Measurements from ENCODE around the gene HEMGN.
"Not testable (repeated sequence)": the region's sequence is repeated elsewhere in the genome, so short reads cannot be mapped to it uniquely, and the experiment has no call there.

HEMGN gene, protein sequence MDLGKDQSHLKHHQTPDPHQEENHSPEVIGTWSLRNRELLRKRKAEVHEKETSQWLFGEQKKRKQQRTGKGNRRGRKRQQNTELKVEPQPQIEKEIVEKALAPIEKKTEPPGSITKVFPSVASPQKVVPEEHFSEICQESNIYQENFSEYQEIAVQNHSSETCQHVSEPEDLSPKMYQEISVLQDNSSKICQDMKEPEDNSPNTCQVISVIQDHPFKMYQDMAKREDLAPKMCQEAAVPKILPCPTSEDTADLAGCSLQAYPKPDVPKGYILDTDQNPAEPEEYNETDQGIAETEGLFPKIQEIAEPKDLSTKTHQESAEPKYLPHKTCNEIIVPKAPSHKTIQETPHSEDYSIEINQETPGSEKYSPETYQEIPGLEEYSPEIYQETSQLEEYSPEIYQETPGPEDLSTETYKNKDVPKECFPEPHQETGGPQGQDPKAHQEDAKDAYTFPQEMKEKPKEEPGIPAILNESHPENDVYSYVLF

DNA sequence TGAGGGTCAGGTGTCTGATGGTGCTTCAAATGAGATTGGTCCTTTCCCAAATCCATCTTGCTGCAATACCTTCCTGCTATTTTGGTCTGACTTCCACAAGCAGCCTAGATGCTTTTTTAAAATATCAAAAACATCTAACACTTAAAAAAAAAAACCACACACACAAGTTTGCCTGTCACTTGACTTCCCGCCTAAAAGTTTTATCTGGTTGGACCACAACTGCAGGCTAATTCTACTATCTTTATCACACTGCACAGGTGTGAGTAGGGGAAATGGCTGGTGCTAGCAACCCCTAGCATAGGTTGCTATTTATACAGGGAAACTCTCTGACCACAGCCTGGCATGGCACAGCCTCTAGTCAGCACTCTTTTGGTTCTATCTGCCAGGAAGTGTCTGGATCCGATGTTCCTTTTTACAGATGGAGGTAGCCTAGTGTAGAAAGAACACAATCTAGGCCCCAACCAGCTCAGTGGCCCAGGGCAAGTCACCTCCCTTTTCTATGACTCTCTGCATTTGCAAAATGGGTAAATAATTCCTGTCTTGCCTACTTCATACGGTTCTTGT is at the start of gene HEMGN:
Gene HEMGN (minus strand): TSS at position 92 of the 564 bp plus-strand sequence. CDS start 36 bp downstream, at position 56.
- no peak for DNase-seq

- DNase-seq = no peak
Observed at GRCh38 chr9:97987487-97987886, 49.5 kb upstream of the HEMGN start.

DNA sequence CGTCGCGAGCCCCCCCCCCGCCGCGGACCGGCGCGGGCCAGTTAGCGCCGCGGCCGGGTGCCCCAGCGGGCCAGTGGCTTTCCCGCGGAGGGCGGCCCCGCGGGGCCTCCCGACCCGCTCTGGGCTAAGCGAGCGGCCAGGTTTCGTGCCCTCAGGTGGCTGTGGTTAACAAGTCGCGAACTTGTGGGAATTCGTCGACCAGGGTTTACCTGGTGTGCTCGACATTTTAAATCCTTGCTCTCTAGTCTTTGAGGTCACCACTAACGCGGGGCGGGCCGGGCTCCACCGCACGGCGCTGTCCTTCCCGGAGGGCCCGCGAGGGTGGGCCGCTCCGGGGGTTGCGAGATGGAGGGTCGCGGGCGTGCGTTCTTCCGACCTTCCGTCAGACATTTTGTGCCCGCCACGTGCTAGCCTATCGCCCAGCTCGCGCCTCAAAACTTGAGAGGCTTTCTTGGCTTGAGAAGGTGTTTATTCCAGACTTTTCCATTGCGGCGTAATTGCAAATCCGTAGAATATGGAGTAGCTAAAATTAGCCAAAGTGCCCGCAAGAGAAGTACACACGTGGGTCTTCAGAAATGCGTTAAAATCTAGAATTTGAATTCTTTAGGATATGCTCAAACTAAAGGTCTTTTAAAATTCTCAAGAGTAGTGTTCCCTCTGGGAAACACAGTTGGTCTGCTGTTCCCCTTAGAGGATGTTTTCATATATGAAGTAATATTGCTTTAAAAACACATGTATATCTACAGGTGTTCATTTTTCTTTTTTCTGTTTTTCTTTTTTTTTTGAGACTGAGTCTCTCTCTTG is 47.3 kb upstream of the HEMGN start:
- peak in 1 of 2 donors; percentile 10 for DNase-seq

- DNase-seq = peak; percentile 73 to 79
Observed at GRCh38 chr9:97984188-97985057, 46.5 kb upstream of the HEMGN start.

- DNase-seq = peak; percentile 30 to 45
Observed at GRCh38 chr9:97983589-97984187, 45.7 kb upstream of the HEMGN start.

DNA sequence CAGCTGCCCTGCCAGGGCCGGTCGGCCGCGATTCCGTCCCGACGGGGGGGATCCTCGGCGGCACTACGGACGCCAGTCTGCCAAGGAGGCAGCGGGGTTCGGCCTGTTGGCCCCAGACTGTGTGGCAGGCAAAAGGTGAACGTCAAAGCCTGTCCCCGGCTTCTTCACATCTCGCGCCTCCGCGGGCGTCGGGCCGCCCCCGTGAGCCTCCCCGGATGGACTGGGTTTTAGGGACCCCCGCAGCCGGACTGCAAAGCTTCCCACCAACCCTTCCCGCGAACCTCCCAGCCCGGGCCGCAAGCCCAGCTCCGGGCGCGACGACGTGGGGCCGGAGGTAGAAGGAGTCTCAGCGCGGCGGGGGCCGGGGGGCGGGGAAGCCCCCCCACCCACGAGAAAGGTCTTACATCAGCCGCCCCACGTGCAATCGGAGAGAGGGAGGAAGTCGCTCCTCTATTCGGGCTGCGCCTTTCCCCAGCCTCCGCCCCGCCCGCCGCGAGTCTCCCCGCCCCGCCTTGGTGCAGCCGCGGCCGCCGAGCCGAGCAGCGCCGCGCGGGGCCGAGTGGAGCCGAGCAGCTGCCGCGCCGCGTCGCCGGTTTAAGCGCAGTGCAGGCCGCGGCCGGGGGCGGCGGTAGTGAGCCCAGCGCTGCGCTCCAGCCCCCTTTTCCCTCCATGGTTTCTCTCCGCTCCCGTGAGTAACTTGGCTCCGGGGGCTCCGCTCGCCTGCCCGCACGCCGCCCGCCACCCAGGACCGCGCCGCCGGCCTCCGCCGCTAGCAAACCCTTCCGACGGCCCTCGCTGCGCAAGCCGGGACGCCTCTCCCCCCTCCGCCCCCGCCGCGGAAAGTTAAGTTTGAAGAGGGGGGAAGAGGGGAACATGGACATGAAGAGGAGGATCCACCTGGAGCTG is 45.0 kb upstream of the HEMGN start, which contains the start of gene ANP32B:
Gene ANP32B (plus strand): TSS at position 659 of the 906 bp plus-strand sequence. CDS start 215 bp downstream, at position 874.
- DNase-seq = peak; percentile 88 to 94

- DNase-seq = no peak
Observed at GRCh38 chr9:97981846-97982682, 44.1 kb upstream of the HEMGN start.

DNA sequence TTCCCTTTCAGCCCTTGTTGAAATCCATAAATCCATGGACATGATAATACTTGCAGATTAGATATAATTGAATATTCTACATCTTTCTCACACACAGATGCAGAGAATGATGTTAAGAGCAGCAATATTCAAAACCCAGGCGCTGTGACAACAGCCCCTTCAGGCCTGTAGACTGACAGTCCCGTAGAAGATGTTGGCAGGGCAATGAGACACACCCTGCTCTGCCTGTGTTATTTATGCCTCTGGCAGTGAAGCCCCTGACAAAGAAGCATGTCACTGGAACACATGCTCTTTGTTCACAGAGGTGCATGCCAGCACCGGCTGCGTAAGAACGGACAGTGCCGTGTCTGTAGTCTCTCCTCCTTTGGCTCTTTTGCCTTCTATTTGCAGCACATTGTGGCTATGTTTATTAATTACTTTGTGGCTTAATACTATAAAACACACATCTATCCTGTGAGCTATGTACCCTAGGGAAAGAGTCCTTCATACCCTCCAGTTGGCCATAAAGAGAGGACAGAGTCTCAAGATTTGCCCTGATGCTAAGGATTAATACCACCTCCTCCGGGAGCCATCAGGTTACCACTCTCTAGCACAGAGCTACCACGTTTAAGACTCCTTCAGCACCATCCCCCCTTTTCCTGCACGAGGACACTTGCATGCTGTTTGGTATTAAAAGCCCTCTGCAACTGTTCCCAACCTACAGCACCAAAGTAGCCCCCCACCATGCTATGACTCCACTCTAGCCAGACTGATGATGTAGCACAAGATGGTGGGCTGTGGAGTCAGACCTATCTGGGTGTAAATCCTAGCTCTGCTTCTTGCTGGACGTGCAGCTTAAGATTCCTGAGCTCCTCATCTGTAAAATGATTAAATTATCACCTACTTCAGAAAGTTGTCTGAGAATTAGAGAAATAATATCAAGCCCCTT is 43.2 kb upstream of the HEMGN start:
- DNase-seq = no peak

GRCh38 chr9:97980479-97980803 is 42.5 kb upstream of the HEMGN start:
- DNase-seq = no peak

- no peak for DNase-seq
Observed at GRCh38 chr9:97979788-97980478, 42.0 kb upstream of the HEMGN start.

DNA sequence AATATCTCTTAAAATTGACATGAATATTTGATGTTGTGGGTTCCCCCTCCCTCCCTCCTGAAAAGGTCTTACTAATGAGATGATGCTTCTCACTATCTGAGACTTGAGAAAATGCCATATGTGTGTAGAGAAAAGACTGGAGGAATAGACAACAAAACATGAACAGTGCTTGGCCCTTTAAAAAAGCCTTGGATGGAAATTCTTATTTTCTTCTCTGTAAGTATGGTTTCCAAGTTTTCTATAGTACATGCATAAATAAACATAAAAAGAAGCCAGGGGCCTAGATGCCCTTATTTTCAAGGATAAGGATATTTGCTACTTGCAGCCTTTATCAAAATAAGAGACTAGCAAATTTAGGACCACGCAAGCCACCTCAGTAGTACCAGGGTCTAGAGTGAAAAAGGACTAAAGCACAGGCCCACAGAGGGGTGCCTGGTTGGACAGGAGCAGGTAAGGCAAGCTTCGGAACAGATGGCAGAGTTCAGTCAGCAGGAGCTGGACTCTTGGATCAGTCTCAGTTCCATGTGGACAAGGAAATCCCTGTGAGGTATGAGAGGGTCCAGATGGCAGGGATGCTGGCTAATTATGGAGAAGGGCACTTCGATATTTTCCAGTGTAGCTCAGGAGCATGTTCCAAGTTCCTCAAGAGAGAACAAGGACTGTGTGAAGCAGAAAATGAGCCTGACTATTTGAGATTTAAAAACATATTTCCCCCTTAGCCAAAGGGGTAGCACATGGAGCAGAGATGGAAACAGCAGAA is 40.6 kb upstream of the HEMGN start:
- DNase-seq = no peak

DNA sequence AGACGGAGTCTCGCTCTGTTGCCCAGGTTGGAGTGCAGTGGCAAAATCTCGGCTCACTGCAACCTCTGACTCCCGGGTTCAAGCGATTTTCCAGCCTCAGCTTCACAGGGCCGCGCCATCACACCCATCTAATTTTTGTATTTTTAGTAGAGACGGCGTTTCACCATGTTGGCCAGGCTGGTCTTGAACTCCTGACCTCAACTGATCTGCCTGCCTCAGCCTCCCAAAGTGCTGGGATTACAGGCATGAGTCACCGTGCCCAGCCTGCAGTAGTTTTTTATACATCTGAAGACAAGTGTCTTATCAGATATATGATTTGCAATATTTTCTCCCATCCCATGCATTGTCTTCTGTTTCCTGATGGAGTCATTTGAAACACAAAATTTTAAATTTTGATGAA is 38.7 kb upstream of the HEMGN start:
- DNase-seq = not testable (repeated sequence)

DNA sequence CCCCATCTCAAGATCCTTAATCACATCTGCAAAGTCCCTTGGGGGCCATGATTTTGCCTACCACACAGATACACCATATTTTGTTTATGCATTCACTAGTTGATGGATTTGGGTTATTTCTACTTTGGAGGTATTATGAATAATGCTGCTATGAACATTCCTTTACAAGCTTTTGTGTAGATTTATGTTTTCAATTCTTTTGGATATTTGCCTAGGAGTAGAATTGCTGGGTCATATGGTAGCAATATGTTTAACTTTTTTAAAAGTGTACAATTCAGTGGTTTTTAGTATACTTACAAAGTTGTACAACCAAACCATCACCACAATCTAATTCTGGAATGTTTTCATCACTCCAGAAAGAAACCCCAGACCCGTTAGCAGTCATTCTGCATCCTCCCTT is 37.4 kb upstream of the HEMGN start:
- DNase-seq = no peak

- no peak for DNase-seq
Observed at GRCh38 chr9:97972753-97973152, 34.8 kb upstream of the HEMGN start.

- no peak for DNase-seq
Observed at GRCh38 chr9:97970165-97970564, 32.2 kb upstream of the HEMGN start.

DNA sequence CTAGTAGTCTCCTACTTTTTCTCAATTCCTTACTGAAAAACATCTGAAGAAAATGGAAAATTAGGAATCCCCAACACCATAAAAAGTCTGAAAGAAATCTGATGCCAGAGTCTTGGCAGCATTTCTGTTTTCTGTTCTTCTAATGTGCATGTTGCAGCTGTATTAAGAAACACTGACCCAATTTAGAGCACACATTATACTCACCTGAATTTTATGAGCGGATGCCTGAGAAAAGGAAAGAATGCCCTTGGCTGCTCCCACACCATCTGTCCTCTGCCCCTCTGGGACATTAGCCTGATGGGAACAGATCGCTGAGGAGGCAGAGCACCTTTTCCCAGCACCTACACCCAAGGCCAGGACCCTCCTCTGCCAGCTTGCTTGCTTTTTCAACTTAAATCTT is 31.0 kb upstream of the HEMGN start:
- DNase-seq = no peak

GRCh38 chr9:97966493-97966892 is 28.5 kb upstream of the HEMGN start:
- no peak for DNase-seq
